HFF-Myc (cell line): ENCODE data around the gene BAAT.

ENCODE experiments used
- DNase-seq: peaks from one replicate; pipeline ENCODE4 v3.0.0-alpha.2; 2011; ENCODE audit warnings: low read depth; ENCODE audit errors: extremely low read depth
- H3K4me3 ChIP-seq: replicated peaks from 2 replicates; pipeline ENCODE4 v1.5.1; 2011; ENCODE audit warnings: low read depth, mild to moderate bottlenecking, control low read depth, low read length
- TF ChIP-seq, protein P1 (sequence below): IDR thresholded peaks from 2 replicates; pipeline ENCODE4 v1.5.1; 2012; ENCODE audit warnings: mild to moderate bottlenecking, low read depth, low read length, control low read depth; ENCODE audit errors: missing control alignments

Gene BAAT

DNA sequence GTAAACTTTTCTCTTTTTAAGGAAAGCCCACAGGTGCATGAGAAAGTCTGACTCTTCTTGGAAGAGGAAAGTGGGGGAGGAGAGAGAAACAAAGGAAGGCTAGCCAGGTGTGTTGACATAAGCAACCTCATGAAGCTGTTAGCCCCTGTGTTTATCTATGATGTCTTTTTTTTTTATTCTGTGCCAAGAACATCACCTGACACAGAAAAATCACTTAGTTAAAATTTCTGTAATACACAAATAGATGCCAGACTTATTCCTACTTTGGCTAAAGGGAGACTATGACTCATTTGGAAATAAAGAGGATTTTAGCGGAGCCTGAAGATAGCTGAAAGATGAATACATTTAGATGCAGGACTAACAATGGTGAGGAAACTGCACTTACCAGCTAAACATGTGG is 58.3 kb downstream of the BAAT start:
- DNase-seq = no peak

DNA sequence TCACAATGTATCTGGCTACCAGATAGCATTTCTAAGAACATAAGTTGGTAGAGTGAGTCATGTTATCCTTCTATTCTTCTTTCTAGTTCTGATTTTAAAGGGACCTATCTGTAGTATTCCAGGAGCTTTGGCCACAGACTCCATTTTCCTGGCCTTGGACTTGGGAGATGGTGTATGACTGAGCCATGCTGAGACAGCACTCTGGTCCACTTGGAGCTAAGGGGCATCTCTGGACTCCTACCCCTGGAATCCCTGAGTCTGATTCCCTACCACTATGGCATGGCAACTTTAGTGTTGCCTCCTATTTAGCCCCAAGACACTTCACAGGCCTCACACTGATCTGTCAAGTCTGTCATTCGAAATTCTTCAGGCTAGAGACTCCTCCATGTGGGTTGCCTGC is 58.8 kb downstream of the BAAT start:
- no peak overlapping the region for H3K4me3 ChIP-seq
- TF ChIP-seq, protein P1, sequence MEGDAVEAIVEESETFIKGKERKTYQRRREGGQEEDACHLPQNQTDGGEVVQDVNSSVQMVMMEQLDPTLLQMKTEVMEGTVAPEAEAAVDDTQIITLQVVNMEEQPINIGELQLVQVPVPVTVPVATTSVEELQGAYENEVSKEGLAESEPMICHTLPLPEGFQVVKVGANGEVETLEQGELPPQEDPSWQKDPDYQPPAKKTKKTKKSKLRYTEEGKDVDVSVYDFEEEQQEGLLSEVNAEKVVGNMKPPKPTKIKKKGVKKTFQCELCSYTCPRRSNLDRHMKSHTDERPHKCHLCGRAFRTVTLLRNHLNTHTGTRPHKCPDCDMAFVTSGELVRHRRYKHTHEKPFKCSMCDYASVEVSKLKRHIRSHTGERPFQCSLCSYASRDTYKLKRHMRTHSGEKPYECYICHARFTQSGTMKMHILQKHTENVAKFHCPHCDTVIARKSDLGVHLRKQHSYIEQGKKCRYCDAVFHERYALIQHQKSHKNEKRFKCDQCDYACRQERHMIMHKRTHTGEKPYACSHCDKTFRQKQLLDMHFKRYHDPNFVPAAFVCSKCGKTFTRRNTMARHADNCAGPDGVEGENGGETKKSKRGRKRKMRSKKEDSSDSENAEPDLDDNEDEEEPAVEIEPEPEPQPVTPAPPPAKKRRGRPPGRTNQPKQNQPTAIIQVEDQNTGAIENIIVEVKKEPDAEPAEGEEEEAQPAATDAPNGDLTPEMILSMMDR = no peak
- DNase-seq = no peak

More for the DNA sequence above, 58.3 kb downstream of the BAAT start:
- TF ChIP-seq, protein P1 = no peak
- H3K4me3 ChIP-seq = no peak overlapping the region

DNA sequence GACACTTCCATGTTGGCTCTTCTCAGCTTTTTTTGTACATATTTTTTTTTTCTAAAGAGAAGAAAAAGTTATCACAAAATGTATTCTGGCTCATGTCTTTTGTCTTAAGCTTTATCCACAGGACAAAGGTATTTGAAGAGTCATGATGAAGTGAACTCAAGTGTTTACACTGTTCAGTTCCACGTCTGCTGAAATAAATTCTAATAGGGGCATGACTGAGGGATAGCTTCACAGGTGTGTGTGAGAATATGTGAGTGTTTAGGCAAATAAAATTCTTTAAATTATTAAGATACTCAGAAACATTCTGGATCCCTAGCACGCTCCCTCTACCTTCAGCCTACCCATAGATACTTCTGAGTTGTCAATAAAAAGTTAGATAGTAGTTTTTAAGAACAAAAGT is 59.8 kb downstream of the BAAT start:
- DNase-seq = no peak
- H3K4me3 ChIP-seq = no peak overlapping the region
- TF ChIP-seq, protein P1 = no peak

DNA sequence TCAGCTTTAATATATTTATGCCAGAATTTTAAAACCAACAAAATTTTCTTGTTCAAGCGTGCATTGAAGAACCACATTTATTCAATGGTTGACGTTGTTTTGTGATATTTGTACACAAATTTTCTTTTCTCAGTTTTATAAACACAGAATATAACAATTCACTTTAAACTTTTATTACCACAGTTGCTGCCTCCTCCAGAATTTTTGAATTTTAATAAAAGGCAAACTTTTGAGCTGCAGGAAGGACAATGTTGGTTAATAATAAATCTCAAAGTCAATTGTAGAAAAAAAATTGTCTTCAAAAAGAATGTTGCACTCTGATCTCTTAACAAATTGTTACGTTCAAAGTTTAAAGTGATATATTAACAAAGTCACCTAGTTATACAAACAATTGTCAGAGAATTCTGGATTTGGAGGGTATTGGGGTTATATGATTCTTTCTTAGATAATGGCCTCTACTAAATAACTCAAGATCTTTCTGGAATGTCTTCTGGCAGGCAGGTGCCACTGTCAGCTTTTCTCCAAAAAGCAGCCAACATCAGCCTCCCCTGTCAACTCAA is 60.5 kb downstream of the BAAT start:
- DNase-seq = no peak
- TF ChIP-seq, protein P1 = no peak
- H3K4me3 ChIP-seq = no peak overlapping the region

DNA sequence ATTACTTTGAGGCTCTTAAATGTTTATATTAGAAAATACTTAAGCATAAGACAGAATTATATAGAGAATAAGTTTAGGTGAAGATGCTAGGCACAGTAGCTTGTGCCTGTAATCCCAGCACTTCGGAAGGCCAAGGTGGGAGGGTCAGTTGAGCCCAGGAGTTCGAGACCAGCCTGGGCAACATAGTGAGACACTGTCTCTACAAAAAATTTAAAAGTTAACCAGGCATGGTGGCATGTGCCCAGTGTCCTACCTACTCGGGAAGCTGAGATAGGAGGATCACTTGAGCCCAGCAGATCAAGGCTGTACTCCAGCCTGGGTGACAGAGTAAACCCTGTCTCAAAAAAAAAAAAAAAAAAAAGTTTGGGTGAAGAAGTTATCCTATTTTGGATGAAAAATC is 61.7 kb downstream of the BAAT start:
- TF ChIP-seq, protein P1 = no peak
- no peak for DNase-seq
- no peak overlapping the region for H3K4me3 ChIP-seq

DNA sequence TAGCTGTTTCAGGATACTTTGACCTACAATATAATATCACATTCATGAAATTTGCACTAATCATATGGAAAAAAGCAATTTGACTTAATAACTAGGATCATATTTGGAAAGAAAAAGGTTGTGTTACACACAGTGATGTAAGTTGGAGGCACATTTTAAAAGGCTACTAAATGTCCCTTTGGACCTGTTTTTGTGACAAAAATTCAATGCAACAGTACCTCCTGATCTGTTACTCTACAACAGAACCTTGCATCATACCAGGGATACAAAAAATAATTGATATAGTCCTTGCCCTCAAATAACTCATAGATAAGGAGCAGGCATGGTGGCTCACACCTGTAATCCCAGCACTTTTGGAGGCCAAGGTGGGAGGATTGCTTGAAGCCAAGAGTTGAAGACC is 67.1 kb downstream of the BAAT start:
- H3K4me3 ChIP-seq = no peak overlapping the region
- no peak for DNase-seq
- TF ChIP-seq, protein P1 = no peak

DNA sequence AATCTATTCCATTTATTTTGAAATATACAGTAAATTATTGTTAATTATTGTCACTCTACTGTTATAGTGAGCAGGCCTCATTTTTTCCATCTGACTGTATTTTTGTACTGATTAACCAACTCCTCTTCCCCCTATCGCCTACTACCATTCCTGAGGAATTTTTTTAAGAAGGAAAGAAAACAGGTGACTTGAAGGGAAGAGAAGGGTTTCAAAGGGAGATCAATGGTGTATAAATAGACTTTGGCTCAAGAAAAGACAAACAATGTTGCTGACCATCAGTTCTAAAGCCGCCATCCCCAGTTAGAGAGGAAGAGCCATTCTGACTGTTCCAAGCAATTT is 69.7 kb downstream of the BAAT start:
- TF ChIP-seq, protein P1 = no peak
- no peak overlapping the region for H3K4me3 ChIP-seq

More for the DNA sequence above, 69.7 kb downstream of the BAAT start:
- DNase-seq = no peak
